ENCODE data around the gene LGR6. TPM values are rescaled to one million over a fixed set of nuclear protein-coding genes. Genes with fewer than 3 reads are reported as not detected.

Gene LGR6
- total and polyA plus RNA-seq, 2 of the 4 experiments (the other 2 are of a cell fraction) = not detected

DNA sequence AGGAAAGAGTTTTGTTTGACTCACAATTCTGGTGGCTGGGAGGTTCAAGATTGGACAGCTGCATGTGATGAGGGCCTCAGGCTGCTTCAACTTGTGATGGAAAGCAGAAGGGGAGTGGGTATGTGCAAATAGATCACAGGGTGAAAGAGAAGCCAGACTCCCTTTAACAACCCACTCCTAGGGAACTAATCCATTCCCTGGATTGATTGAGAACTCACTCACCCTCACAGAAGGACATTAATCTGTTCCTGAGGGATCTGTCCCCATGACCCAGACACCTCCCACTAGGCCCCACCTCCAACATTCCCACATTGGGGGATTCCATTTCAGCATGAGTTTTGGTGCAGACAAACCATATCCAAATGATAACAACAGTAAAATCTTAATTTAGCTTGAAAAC is 122.6 kb downstream of the LGR6 start:
- ATAC-seq (ENCODE audit: low read depth) (no peak), DNase-seq (no peak)
- Histone ChIP-seq H4K20me1 (ENCODE audit: insufficient read depth, low read length) (peaks cover 4% of the 10 kb centered on the region; the same call in 1 of the 2 replicates), H3K36me3 (ENCODE audit: control insufficient read depth, insufficient read depth, low read length) (no peaks in the 10 kb centered on the region), H3K9me3 (ENCODE audit: control insufficient read depth, insufficient read depth, low read length) (no peaks in the 10 kb centered on the region), H3K27me3 (ENCODE audit: control insufficient read depth, insufficient read depth, low read length) (peaks cover 57% of the 10 kb centered on the region), H3K9me1 (ENCODE audit: insufficient read depth, low read length) (no peaks in the 10 kb centered on the region), H3K27ac (ENCODE audit: insufficient read depth, low read length) (no peak overlapping the region), H3K14ac (replicated peaks; ENCODE audit: low read depth, low read length) (no peak overlapping the region), H4K91ac (ENCODE audit: insufficient read depth, low read depth, low read length) (no peak overlapping the region), H4K5ac (ENCODE audit: low read depth, low read length) (no peak overlapping the region), H3K4ac (ENCODE audit: low read depth, low read length) (no peak overlapping the region), H2BK5ac (ENCODE audit: low read depth, low read length, poor library complexity, severe bottlenecking) (no peak overlapping the region), H3K23ac (ENCODE audit: low read depth, low read length) (no peak overlapping the region), H2BK120ac (ENCODE audit: low read depth, low read length) (no peak overlapping the region), H3K9ac (ENCODE audit: low read depth, low read length) (no peak overlapping the region), H4K8ac (ENCODE audit: low read depth in 2 of 2, low read length in 2 of 2) (no peak overlapping the region), H2AFZ (replicated peaks; ENCODE audit: low read length, poor library complexity) (no peak overlapping the region), H3K56ac (ENCODE audit: extremely low read depth, insufficient read depth, low read length) (no peak overlapping the region), H2AK9ac (replicated peaks; ENCODE audit: low read depth, low read length, poor library complexity) (no peak overlapping the region), H3K4me1 (ENCODE audit: control insufficient read depth, insufficient read depth, low read length) (no peaks in the 10 kb centered on the region), H3K18ac (ENCODE audit: low read depth, low read length) (no peak overlapping the region), H2AK5ac (ENCODE audit: low read depth, low read length) (no peak overlapping the region), H3K4me3 (ENCODE audit: insufficient read depth, low read depth, low read length) (no peak overlapping the region), H3K4me2 (ENCODE audit: low read depth, low read length) (no peak overlapping the region), H2BK15ac (ENCODE audit: low read depth, low read length) (no peak overlapping the region), H3K79me1 (ENCODE audit: low read depth in 1 of 2, low read length in 2 of 2) (no peaks in the 10 kb centered on the region), H2BK20ac (ENCODE audit: low read depth, low read length) (no peak overlapping the region)
- intact Hi-C loops (cut with micrococcal nuclease) (no loop called here), in situ Hi-C loops (cut with MboI; ENCODE audit: low sequenced_read_pairs) (no loop called here), dilution Hi-C loops (cut with HindIII; ENCODE audit: low sequenced_read_pairs, unreplicated experiment) (no loop called here)
- ChIA-PET CTCF (interaction anchor here (0.6 to 3.0 kb wide), 7 partner anchors 8 to 548 kb away, joined by 4 to 18 read pairs (median 5); partner anchors contain the start of gene LGR6), POLR2A (ENCODE audit: unreplicated experiment) (no interaction called here)
- BruUV-seq (replicated peaks) = no TSS peak
- TF ChIP-seq RCOR1 (IDR thresholded peaks at IDR 0.05; ENCODE audit: insufficient replicate concordance, low read length) (no peak), POLR2A (IDR thresholded peaks at IDR 0.05; ENCODE audit: low read depth, low read length) (no peak), SMC3 (IDR thresholded peaks at IDR 0.05; ENCODE audit: low read depth, low read length) (no peak), RAD21 (IDR thresholded peaks at IDR 0.05; ENCODE audit: low read length) (no peak), MAZ (IDR thresholded peaks at IDR 0.05; ENCODE audit: borderline replicate concordance, low read depth, low read length) (no peak), BHLHE40 (IDR thresholded peaks at IDR 0.05; ENCODE audit: low read depth, low read length) (no peak), MXI1 (IDR thresholded peaks at IDR 0.05; ENCODE audit: borderline replicate concordance, low read depth, low read length) (no peak), MAFK (IDR thresholded peaks at IDR 0.05; ENCODE audit: low read depth, low read length) (no peak), RFX5 (IDR thresholded peaks at IDR 0.05; ENCODE audit: low read depth, low read length) (no peak), CHD1 (IDR thresholded peaks at IDR 0.05; ENCODE audit: low read depth, low read length) (no peak)
- TF ChIP-seq, protein P1, sequence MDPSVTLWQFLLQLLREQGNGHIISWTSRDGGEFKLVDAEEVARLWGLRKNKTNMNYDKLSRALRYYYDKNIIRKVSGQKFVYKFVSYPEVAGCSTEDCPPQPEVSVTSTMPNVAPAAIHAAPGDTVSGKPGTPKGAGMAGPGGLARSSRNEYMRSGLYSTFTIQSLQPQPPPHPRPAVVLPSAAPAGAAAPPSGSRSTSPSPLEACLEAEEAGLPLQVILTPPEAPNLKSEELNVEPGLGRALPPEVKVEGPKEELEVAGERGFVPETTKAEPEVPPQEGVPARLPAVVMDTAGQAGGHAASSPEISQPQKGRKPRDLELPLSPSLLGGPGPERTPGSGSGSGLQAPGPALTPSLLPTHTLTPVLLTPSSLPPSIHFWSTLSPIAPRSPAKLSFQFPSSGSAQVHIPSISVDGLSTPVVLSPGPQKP (IDR thresholded peaks at IDR 0.05; ENCODE audit: borderline replicate concordance, low read depth, low read length) = no peak
